GM21390 (cell line): ENCODE measurements around the gene SNED1.

Experiments
- ATAC-seq: cut with Tn5 transposase; IDR thresholded peaks from one replicate; pipeline ENCODE4 v1.9.1; 2021; ENCODE audit not compliant: unreplicated experiment

Gene SNED1

GRCh38 chr2:240991378-240992263 lies 6.8 kb upstream of the SNED1 start:
- ATAC-seq: no peak

- no peak for ATAC-seq
Observed at GRCh38 chr2:240992572-240993291, 5.7 kb upstream of the SNED1 start.

- no peak for ATAC-seq
Observed at GRCh38 chr2:240993446-240994170, 4.8 kb upstream of the SNED1 start.

- ATAC-seq: no peak
Observed at GRCh38 chr2:240994171-240994896, 4.1 kb upstream of the SNED1 start.

- no peak for ATAC-seq
Observed at GRCh38 chr2:240995041-240996021, 3.1 kb upstream of the SNED1 start.

GRCh38 chr2:240996161-240996833 lies 2.1 kb upstream of the SNED1 start:
- ATAC-seq: no peak

GRCh38 chr2:240996834-240997140 lies 1.6 kb upstream of the SNED1 start:
- ATAC-seq: no peak

- no peak for ATAC-seq
Observed at GRCh38 chr2:240997141-240997855, 1.1 kb upstream of the SNED1 start.

- ATAC-seq: no peak
Observed at GRCh38 chr2:240998706-240998994, 232 bp downstream of the SNED1 start.

- ATAC-seq: no peak
Observed at GRCh38 chr2:240998995-240999791, 775 bp downstream of the SNED1 start.

- ATAC-seq: no peak
Observed at GRCh38 chr2:240999873-241000541, 1.6 kb downstream of the SNED1 start.

- ATAC-seq: no peak
Observed at GRCh38 chr2:241000831-241001321, 2.5 kb downstream of the SNED1 start.

GRCh38 chr2:241001413-241002274 lies 3.2 kb downstream of the SNED1 start:
- no peak for ATAC-seq

GRCh38 chr2:241002275-241003046 lies 4.0 kb downstream of the SNED1 start:
- ATAC-seq: no peak

- ATAC-seq: no peak
Observed at GRCh38 chr2:241003047-241003360, 4.6 kb downstream of the SNED1 start.

GRCh38 chr2:241003369-241003768 lies 5.0 kb downstream of the SNED1 start:
- no peak for ATAC-seq
